ENCODE results near the gene GNB5. TPM values are rescaled to one million over a fixed set of nuclear protein-coding genes. Genes with fewer than 3 reads are reported as not detected.

GNB5 gene
- total and polyA plus RNA-seq, 2 of the 13 experiments (the other 11 are each of a cell fraction or from before 2014, with no cell fraction given), result 13.7 to 14.4 TPM

DNA sequence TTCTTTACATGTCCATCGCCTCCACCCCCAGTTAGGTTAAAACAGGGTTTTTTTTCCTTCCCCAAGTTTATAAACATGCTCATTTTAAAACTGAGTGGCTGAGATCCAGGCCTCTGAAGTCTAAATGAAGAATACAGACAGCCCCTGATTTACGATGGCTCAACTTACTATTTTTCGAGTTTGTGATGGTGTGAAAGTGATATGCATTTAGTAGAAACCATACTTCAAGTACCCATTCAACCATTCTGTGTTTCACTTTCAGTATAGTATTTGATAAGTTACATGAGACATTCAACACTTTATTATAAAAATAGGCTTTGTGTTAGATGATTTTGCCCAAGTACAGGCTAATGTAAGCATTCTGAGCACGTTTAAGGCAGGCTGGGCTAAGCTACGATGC lies 30.5 kb upstream of the GNB5 start:
- ATAC-seq, result no peak
- CTCF ChIA-PET (ENCODE audit: low intra/inter-chr PET ratio, low total read pairs), result no interaction called here

More for the DNA sequence above, 30.5 kb upstream of the GNB5 start:
- WGBS (ENCODE audit: low lambda C conversion rate), result 96% methylated on average over 5 of the region's 5 CpGs
- in situ Hi-C loops (cut with HindIII; ENCODE audit: extremely low pct_ligation_motif_present, low pct_unique_long_range_greater_than_20kb), result no loop called here
- FAIRE-seq, result no peak
- Histone ChIP-seq H3K36me3 (replicated peaks in 1 of 2; ENCODE audit: control insufficient read depth in 1 of 2, insufficient read depth in 2 of 2, low read length in 2 of 2) (peaks cover 19 to 85% of the 10 kb centered on the region in 2 experiments), H3K4me3 (replicated peaks in 1 of 3; ENCODE audit: insufficient read depth in 1 of 3, low read depth in 2 of 3, low read length in 3 of 3) (no peak overlapping the region), H3K27ac (ENCODE audit: extremely low read length, insufficient read depth, low read length) (no peak overlapping the region), H3K27me3 (ENCODE audit: control insufficient read depth in 1 of 2, insufficient read depth in 2 of 2, low read length in 2 of 2) (no peaks in the 10 kb centered on the region), H3K4me2 (ENCODE audit: low read depth, low read length) (no peak overlapping the region), H3K9ac (ENCODE audit: insufficient read depth, low read depth, low read length) (no peak overlapping the region), H4K20me1 (ENCODE audit: insufficient read depth, low read length) (no peaks in the 10 kb centered on the region), H3K79me2 (ENCODE audit: insufficient read depth, low read length) (no peaks in the 10 kb centered on the region), H2AFZ (ENCODE audit: low read length) (no peak overlapping the region), H3K9me3 (ENCODE audit: low read length) (no peaks in the 10 kb centered on the region), H3K4me1 (ENCODE audit: insufficient read depth, low read length) (no peaks in the 10 kb centered on the region)
- TF ChIP-seq DNMT3B (CRISPR knock-in tag; conservative IDR thresholded peaks at IDR 0.05) (no peak), SUZ12 (IDR thresholded peaks at IDR 0.05; ENCODE audit: low read depth, low read length) (no peak), GATA4 (IDR thresholded peaks at IDR 0.05; ENCODE audit: borderline replicate concordance, low read depth) (no peak), ZIK1 (CRISPR knock-in tag; IDR thresholded peaks at IDR 0.05; ENCODE audit: borderline replicate concordance, low read depth) (no peak), PHF21A (CRISPR knock-in tag; IDR thresholded peaks at IDR 0.05) (no peak)
- TF ChIP-seq, protein P1, sequence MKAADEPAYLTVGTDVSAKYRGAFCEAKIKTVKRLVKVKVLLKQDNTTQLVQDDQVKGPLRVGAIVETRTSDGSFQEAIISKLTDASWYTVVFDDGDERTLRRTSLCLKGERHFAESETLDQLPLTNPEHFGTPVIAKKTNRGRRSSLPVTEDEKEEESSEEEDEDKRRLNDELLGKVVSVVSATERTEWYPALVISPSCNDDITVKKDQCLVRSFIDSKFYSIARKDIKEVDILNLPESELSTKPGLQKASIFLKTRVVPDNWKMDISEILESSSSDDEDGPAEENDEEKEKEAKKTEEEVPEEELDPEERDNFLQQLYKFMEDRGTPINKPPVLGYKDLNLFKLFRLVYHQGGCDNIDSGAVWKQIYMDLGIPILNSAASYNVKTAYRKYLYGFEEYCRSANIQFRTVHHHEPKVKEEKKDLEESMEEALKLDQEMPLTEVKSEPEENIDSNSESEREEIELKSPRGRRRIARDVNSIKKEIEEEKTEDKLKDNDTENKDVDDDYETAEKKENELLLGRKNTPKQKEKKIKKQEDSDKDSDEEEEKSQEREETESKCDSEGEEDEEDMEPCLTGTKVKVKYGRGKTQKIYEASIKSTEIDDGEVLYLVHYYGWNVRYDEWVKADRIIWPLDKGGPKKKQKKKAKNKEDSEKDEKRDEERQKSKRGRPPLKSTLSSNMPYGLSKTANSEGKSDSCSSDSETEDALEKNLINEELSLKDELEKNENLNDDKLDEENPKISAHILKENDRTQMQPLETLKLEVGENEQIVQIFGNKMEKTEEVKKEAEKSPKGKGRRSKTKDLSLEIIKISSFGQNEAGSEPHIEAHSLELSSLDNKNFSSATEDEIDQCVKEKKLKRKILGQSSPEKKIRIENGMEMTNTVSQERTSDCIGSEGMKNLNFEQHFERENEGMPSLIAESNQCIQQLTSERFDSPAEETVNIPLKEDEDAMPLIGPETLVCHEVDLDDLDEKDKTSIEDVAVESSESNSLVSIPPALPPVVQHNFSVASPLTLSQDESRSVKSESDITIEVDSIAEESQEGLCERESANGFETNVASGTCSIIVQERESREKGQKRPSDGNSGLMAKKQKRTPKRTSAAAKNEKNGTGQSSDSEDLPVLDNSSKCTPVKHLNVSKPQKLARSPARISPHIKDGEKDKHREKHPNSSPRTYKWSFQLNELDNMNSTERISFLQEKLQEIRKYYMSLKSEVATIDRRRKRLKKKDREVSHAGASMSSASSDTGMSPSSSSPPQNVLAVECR (CRISPR knock-in tag; IDR thresholded peaks at IDR 0.05; ENCODE audit: borderline replicate concordance), result no peak
- intact Hi-C loops (cut with micrococcal nuclease; ENCODE audit: unreplicated experiment), result no loop called here
- no TSS peak for BruUV-seq (replicated peaks)
- no peak for DNase-seq (ENCODE audit: low spot score)
- POLR2A ChIA-PET, result no interaction called here

All from HepG2 (cell line).